Activated CD4-positive, alpha-beta T cell treated with anti-CD3 and anti-CD28 coated beads, Interleukin-10, Interleukin-2, amounts not matched to agents 100 ng/mL and 50 ng/mL, durations not matched to agents 16 hours and 8 hours (primary cell): ENCODE results near the gene ICAM2.
A peak's percentile ranks its signal among the peaks of the same experiment; 100 is the strongest.
"Not testable (repeated sequence)": the region's sequence is repeated elsewhere in the genome, so short reads cannot be mapped to it uniquely, and the experiment has no call there.

Experiments used
- DNase-seq: peaks from one replicate; pipeline ENCODE4 v3.0.0-alpha.2; 2020

Gene ICAM2

DNA sequence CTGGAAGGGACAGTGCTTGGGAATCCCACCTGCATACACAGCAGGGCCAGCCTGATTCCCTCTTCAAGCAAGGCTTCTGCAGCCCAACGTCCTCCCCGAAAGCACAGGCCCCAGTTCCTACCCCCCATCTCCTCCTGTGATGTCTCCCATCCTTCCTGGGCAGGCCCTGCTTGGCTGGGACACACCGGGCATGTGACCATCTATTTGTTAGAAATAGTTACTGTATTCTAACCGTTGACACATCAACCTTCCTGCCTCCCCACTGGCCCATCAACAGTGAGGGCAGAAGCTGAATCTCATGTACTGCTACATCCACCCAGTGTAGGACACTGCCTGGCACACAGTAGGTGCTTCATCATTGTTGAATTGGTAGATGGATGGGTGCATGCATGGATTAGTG is 11.6 kb downstream of the ICAM2 start:
- no peak for DNase-seq

DNA sequence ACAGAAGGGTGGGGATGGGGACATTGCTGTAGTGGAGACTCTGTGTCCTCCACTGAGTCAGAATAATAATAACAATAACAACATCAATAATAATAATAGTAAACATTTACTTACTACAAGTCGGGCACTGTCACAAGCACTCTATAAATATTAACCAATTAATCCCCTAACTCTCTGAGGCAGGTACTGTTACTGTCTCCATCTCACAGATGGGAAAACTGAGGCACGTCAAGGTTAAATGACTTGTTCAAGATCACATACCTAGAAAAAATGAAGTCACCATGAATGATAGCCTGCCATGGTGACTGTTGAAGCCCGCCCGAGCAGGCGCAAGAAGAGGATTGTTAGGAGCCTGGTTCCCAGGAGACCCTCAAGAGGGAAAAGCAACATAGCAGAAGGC is 12.1 kb downstream of the ICAM2 start:
- DNase-seq: no peak

DNA sequence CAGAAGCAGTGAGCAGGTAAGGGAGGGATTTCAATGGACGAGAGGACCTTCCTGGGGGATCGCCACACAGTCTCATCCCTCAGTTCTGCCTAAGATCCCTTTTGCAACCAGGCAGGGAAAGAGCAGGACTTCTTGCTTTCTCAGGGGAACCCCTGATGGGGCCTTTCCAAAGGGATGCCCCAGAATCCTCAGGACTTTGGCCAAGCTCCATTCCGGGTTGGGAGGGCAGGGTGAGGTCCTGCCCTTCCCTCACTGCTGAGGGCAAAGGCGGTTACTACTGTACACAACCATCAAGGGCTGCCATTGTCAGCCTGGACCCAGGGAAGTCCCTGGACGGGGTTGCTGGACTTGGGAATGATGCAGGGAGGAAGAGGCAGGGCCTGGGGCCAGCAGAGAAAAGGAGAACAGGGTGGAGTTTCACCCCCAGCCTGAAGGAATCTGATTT is 12.6 kb downstream of the ICAM2 start:
- no peak for DNase-seq

GRCh38 chr17:64007089-64007837 is 13.2 kb downstream of the ICAM2 start:
- not testable (repeated sequence) for DNase-seq

GRCh38 chr17:64006361-64007088 is 13.9 kb downstream of the ICAM2 start:
- no peak for DNase-seq

DNA sequence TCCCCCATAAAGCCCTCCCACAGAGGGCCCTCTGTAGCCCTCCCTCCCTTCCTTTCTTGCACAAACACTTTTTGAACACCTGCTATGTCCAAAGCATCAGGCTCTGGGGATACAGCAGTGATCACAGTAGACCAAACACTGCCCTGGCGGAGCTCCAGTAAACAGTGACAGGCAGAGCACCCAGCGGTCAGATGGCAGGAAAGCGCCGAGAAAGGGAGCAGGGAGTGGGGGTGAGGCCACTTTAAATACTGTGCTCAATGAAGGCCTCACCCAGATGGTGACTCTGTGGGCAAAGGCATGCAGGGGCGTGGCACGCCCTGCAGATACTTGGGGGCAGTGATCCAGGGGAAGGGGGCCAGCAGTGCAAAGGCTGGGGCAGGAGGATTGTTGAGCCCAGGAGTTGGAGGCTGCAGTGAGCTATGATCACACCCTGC is 14.7 kb downstream of the ICAM2 start:
- no peak for DNase-seq

DNA sequence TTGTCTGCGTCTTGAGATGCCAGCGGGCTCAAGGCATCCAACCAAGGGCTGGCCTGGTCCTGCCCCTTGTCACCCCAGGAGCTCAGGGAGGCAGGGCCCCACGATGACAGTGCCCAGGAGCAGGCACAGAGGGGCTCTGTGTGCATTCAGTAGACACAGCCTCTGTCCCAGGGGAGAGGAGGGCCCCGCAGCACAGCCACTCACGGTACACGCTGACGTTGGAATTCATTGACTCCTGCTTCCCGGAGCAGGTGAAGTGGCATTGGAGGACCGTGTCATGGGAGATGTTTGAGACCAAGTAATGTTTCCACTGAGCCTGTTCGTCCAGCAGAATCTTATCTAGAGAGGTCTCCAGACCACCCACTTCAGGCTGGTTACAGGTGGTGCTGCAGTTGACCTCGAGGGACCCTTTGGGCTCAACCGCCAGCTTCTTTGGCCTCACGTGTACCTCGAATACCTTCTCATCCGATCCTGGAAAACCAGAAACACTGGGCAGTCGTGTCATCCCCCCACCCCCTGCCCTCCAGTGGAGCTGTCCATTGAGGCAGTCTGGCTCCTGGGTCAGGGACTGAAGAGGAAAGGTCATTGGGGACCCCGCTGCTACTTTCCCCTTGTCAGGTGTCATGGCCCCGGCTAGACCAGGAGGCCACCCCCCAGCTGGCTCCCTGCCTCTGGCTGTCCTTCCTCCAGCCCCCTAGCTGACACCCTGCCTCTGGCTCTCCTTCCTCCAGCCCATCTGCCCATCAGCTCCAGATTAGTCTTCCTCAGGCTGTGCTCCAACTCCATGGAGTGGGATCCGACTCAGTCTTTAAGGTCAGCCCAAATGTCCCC is 15.3 kb downstream of the ICAM2 start:
- no peak for DNase-seq

GRCh38 chr17:64004218-64004770 is 16.1 kb downstream of the ICAM2 start:
- no peak for DNase-seq

- no peak for DNase-seq
These were observed 16.8 kb downstream of the ICAM2 start for GRCh38 chr17:64003526-64004121.

DNA sequence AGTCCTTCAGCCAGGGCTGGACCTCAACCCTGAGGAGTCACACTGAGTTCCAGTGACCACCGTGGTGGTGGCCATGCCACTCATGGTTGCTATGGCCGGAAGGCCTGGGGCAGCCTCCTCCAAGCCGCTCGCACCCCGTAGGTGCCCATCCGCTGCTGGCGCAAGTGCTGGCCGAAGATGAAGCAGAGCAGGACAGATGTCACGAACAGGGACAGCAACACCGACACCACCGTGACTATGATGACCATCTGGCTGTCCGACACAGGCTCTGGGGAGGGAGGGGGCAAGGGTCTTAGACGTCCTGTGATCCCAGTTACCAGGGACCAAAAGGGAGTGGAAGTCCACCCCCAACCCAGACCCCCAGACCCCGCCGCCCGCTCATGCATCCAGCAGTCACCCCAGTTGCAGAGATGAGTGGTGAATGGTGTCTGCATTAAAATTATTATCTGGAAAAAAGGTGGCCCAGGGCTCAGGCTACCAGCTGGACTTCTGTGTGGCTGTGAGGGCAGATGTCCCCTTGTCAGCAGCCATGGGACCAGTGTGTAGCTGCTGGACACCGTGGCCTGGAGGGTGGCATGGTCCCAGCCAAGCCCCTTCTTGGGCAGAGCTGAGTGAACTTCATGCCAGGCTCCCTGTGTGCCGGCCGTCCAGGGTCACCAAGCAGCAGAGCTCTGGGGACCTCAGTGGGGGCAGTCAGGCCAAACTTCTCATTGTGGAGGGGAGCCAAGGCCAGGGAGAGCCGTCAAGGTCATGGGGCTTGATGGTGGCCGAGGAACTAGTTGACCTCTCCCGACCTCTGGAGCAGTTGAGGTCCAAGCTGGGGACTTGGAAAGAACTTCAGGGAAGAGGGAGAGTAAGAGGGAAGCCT is 17.5 kb downstream of the ICAM2 start:
- DNase-seq: no peak

DNA sequence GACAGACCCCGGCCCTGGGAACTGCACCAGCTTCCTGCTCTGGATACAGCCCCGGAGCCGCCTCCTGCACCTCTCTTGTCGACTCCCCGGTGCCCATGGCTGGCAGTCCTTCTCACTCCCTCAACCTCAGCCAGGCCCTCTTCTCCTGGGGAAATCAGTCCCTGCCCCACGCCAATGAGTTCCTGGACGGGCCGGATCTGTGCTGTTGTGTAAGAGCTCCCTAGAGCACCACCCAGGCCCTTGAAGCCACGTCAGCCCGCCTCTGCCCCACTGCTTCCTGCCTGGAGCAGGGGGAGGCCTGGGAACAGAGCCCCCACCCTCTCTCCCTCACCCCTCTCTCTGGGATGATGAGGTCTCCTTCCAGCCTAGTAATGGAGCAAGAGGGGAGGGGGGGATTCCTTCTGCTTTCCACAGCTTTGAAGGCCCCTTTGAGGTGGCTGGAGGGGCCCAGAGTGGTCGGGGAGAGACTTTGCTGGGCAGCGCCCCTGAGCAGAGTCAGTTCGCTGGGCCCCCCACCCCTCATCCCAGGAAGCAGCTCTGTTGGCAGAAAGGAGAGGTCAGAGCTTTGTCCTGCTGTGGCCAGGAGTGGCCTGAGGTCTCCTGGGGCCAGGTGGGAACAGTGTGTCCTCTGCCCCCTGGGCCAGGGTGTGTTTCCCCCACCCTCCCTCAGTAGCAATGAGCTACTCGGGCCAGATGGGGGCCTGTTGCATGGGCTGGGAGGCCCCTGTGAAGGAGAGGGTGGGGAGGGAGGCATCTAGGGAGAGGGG is 18.5 kb downstream of the ICAM2 start:
- no peak for DNase-seq

- no peak for DNase-seq
These were observed 19.3 kb downstream of the ICAM2 start for GRCh38 chr17:64001091-64001579.

GRCh38 chr17:63999680-64000531 is 20.5 kb downstream of the ICAM2 start:
- DNase-seq: no peak

DNA sequence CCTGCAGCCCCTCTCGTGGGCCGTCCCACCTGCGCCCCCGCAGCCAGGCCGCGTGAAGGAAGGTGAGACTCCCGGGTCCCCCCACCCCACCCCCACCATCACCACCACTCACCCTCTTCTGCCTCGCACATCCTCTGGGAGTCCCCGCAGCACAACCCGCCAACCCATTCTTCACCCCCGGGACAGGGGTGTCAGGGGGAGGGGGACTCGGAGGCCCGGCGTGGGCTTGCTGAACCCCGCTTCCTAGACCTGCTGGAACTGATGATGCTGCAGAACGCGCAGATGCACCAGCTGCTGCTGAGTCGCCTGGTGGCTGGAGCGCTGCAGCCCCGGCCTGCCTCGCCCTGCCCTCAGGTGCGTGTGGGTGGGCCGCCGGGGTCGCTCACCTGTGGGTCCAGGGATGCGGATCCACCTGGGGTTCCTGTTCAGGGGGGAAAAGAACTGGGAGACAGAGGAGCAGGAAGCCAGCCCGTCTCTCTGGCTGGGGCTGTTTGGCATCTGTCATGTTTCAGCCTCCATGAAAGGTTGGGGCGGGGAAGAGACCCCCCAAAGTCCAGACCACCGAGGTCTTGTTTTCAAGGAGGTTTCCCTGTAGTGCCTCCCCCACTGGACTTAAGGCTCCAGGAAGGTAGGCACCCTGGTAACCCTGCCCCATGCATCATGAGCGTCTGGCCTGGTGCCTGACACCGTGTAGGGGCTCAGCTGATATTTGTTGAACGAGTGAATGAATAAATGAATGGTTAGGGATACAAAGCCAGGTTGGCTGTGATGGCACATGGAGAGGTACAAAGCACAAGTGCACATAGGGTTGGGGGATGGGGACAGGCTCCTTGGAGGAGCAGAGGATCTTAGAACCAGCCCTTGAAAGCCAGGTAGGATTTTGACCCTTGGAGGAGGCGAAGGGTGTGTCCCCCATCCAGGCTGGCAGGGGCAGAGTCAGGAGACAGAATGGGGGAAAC is 21.4 kb downstream of the ICAM2 start:
- no peak for DNase-seq

GRCh38 chr17:63998050-63998720 is 22.2 kb downstream of the ICAM2 start, which contains the start of gene PRR29:
TSS of gene PRR29 (plus strand) at chr17:63998351. CDS start at chr17:63998365, 14 bp downstream.
- DNase-seq: peak; percentile 80

- no peak for DNase-seq
These were observed 22.9 kb downstream of the ICAM2 start for GRCh38 chr17:63997341-63998048.
